BLaER1 (cell line): ENCODE data around the gene DNAJC4.

Experiments used
- H3K27ac ChIP-seq: shearing (Covaris generic); formaldehyde crosslinking; 2 replicates; pipeline ENCODE4 v1.8.1; 2022
- H3K27me3 ChIP-seq: shearing (Covaris generic); formaldehyde crosslinking; 2 replicates; pipeline ENCODE4 v1.8.1; 2022
- H3K36me3 ChIP-seq: shearing (Covaris generic); formaldehyde crosslinking; 2 replicates; pipeline ENCODE4 v1.8.1; 2022
- H3K4me1 ChIP-seq: shearing (Covaris generic); formaldehyde crosslinking; 2 replicates; pipeline ENCODE4 v1.8.1; 2022
- H3K4me2 ChIP-seq: shearing (Covaris generic); formaldehyde crosslinking; 2 replicates; pipeline ENCODE4 v1.8.1; 2022
- H3K4me3 ChIP-seq: shearing (Covaris generic); formaldehyde crosslinking; 2 replicates; pipeline ENCODE4 v1.8.1; 2022
- H3K9ac ChIP-seq: shearing (Covaris generic); formaldehyde crosslinking; 2 replicates; pipeline ENCODE4 v1.8.1; 2022
- H3K9me3 ChIP-seq: shearing (Covaris generic); formaldehyde crosslinking; 2 replicates; pipeline ENCODE4 v1.8.1; 2022
- H4K20me1 ChIP-seq: shearing (Covaris generic); formaldehyde crosslinking; 2 replicates; pipeline ENCODE4 v1.8.1; 2022
- Cebpa-rat ChIP-seq: shearing (Covaris generic); IDR thresholded peaks from 2 replicates; pipeline ENCODE4 v1.8.1; 2022

Gene DNAJC4

DNA sequence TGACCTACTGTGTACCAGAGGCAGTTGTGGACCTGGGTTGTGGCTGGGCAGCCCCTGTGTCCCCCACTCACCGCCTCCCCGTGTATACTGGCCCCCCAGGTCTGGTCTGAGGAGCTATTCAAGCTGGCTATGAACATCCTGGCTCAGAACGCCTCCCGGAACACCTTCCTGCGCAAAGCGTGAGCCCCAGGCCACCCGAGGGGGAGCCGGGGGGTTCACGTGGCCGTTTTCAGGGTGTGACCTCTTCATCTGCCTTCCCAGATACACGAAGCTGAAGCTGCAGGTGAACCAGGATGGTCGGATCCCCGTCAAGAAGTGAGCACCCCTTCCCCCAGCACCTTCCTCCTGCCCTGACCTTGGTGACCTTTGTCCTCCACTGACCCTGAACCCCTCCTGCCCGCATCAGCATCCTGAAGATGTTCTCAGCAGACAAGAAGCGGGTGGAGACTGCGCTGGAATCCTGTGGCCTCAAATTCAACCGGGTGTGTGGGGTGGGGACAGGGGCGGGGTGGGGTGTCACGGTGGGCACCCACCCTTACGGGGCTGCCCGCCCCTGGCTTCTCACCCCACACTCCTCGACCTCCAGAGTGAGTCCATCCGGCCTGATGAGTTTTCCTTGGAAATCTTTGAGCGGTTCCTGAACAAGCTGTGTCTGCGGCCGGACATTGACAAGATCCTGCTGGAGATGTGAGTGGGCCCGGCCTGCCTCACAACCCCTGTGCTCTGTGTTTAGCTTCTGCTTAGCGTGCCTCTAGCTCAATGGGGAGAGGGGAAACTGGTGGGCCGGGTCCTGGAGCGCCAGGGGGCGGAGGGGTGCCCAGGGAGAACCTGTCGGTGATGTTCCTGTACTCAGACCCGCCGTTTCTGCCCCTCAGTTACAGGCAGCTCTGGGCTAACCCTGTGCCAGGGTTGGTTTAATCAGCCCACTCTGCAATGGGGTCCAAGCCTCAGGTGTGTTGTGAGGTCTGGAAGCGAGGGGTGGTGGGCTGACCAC, 25.1 kb downstream of the DNAJC4 start:
- Histone ChIP-seq H3K9ac (no peak overlapping the region), H3K4me2 (no peak overlapping the region), H3K9me3 (no peaks in the 10 kb centered on the region), H3K4me1 (peaks cover 35% of the 10 kb centered on the region), H4K20me1 (peaks cover 33% of the 10 kb centered on the region), H3K4me3 (no peak overlapping the region), H3K27ac (no peak overlapping the region), H3K27me3 (no peaks in the 10 kb centered on the region), H3K36me3 (peaks cover 65% of the 10 kb centered on the region)
- no peak for TF ChIP-seq Cebpa-rat

DNA sequence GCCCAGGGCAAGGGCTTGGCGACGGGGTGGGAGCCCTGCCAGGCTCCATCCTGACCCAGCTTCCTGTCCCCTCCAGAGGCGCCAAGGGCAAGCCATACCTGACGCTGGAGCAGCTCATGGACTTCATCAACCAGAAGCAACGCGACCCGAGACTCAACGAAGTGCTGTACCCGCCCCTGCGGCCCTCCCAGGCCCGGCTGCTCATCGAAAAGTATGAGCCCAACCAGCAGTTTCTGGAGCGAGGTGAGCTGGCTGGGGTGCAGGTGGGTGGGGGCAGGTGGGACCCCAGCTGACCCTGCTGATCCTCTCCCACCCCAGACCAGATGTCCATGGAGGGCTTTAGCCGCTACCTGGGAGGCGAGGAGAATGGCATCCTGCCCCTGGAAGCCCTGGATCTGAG, 26.0 kb downstream of the DNAJC4 start:
- H4K20me1 ChIP-seq = peaks cover 33% of the 10 kb centered on the region
- TF ChIP-seq Cebpa-rat = no peak
- no peak overlapping the region for H3K4me3 ChIP-seq
- H3K4me1 ChIP-seq = peaks cover 28% of the 10 kb centered on the region
- no peaks in the 10 kb centered on the region for H3K27me3 ChIP-seq
- H3K27ac ChIP-seq = no peak overlapping the region
- no peak overlapping the region for H3K9ac ChIP-seq
- H3K36me3 ChIP-seq = peaks cover 71% of the 10 kb centered on the region
- H3K9me3 ChIP-seq = no peaks in the 10 kb centered on the region
- no peak overlapping the region for H3K4me2 ChIP-seq

- peaks cover 19% of the 10 kb centered on the region for H3K4me1 ChIP-seq
- H3K36me3 ChIP-seq = peaks cover 92% of the 10 kb centered on the region
- no peaks in the 10 kb centered on the region for H3K9me3 ChIP-seq
- peaks cover 18% of the 10 kb centered on the region for H4K20me1 ChIP-seq
- H3K27me3 ChIP-seq = no peaks in the 10 kb centered on the region
- no peak overlapping the region for H3K4me3 ChIP-seq
- H3K9ac ChIP-seq = no peak overlapping the region
- H3K4me2 ChIP-seq = no peak overlapping the region
- H3K27ac ChIP-seq = no peak overlapping the region
- TF ChIP-seq Cebpa-rat = no peak
Measured at GRCh38 chr11:64258356-64258755, 28.0 kb downstream of the DNAJC4 start.

- no peak overlapping the region for H3K4me2 ChIP-seq
- peaks cover 11% of the 10 kb centered on the region for H4K20me1 ChIP-seq
- no peak overlapping the region for H3K27ac ChIP-seq
- peaks cover 98% of the 10 kb centered on the region for H3K36me3 ChIP-seq
- peaks cover 19% of the 10 kb centered on the region for H3K4me1 ChIP-seq
- no peak for TF ChIP-seq Cebpa-rat
- H3K4me3 ChIP-seq = no peak overlapping the region
- no peaks in the 10 kb centered on the region for H3K27me3 ChIP-seq
- no peaks in the 10 kb centered on the region for H3K9me3 ChIP-seq
- no peak overlapping the region for H3K9ac ChIP-seq
Measured at GRCh38 chr11:64258946-64259532, 28.7 kb downstream of the DNAJC4 start.

GRCh38 chr11:64259533-64260067, 29.3 kb downstream of the DNAJC4 start:
- H3K27ac ChIP-seq = no peak overlapping the region
- no peak overlapping the region for H3K9ac ChIP-seq
- no peaks in the 10 kb centered on the region for H3K9me3 ChIP-seq
- no peaks in the 10 kb centered on the region for H3K27me3 ChIP-seq
- H3K4me2 ChIP-seq = no peak overlapping the region
- H3K4me3 ChIP-seq = no peak overlapping the region
- H3K4me1 ChIP-seq = peaks cover 20% of the 10 kb centered on the region
- H3K36me3 ChIP-seq = peaks cover 96% of the 10 kb centered on the region
- peaks cover 5% of the 10 kb centered on the region; the same call in 1 of the 2 replicates for H4K20me1 ChIP-seq
- TF ChIP-seq Cebpa-rat = no peak

DNA sequence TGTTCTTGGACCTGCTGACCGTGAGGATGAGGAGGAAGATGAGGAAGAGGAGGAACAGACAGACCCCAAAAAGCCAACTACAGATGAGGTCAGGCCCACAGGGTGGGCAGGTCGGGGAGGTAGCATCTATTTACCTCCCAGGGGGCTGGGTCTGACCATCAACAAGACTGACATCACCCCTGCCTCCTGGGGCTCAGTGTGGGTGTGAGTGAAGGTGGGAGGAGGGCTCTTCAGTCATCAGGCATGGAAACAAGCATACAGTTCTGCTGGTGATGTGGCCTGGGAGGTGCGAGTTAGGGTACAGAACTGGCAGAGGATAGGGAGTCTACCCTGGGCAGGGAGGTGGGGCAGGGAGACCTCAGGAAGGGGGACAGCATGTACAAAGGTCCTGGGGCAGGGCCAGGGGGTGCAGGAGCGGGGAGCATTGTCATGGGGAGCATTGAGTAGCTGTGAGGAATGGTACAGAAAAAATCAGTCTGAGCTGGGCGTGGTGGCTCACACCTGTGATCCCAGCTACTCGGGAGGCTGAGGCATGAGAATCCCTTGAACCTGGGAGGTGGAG, 29.9 kb downstream of the DNAJC4 start:
- no peak overlapping the region for H3K27ac ChIP-seq
- H3K4me2 ChIP-seq = no peak overlapping the region
- no peaks in the 10 kb centered on the region; the same call in 1 of the 2 replicates for H4K20me1 ChIP-seq
- H3K9me3 ChIP-seq = no peaks in the 10 kb centered on the region
- peaks cover 92% of the 10 kb centered on the region for H3K36me3 ChIP-seq
- peaks cover 26% of the 10 kb centered on the region for H3K4me1 ChIP-seq
- no peak overlapping the region for H3K9ac ChIP-seq
- no peak overlapping the region for H3K4me3 ChIP-seq
- H3K27me3 ChIP-seq = no peaks in the 10 kb centered on the region
- no peak for TF ChIP-seq Cebpa-rat

DNA sequence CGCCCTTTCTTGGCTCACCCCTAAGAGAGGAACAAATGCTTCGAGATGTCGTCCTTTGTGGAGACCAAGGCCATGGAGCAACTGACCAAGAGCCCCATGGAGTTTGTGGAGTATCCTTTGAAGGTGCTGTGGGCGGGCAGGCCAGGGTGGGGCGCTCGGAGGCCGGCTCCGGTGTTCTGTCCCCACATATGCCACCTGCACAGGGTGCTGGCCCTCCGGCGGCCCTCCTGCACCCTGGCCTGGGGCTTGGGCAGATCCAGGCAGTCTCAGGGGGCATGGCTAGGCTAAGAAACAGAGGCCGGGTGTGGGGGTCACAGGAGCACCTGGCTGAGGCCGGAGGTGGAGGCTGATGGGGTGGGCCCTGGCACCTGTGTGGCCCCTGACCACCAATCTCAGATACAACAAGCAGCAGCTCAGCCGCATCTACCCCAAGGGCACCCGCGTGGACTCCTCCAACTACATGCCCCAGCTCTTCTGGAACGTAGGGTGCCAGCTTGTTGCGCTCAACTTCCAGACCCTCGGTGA, 31.3 kb downstream of the DNAJC4 start:
- Histone ChIP-seq H3K27me3 (no peaks in the 10 kb centered on the region), H3K4me1 (peaks cover 40% of the 10 kb centered on the region), H3K4me3 (no peak overlapping the region), H3K27ac (no peak overlapping the region), H3K4me2 (no peak overlapping the region), H4K20me1 (no peaks in the 10 kb centered on the region), H3K9ac (no peak overlapping the region), H3K36me3 (peaks cover 87% of the 10 kb centered on the region), H3K9me3 (no peaks in the 10 kb centered on the region)
- no peak for TF ChIP-seq Cebpa-rat

GRCh38 chr11:64262271-64263002, 32.1 kb downstream of the DNAJC4 start:
- H3K27me3 ChIP-seq = no peaks in the 10 kb centered on the region
- no peak overlapping the region for H3K4me3 ChIP-seq
- H3K4me1 ChIP-seq = peaks cover 48% of the 10 kb centered on the region
- H3K9ac ChIP-seq = no peak overlapping the region; the same call in 1 of the 2 replicates
- H4K20me1 ChIP-seq = no peaks in the 10 kb centered on the region
- H3K4me2 ChIP-seq = no peak overlapping the region
- H3K36me3 ChIP-seq = peaks cover 78% of the 10 kb centered on the region
- TF ChIP-seq Cebpa-rat = no peak
- H3K9me3 ChIP-seq = no peaks in the 10 kb centered on the region
- H3K27ac ChIP-seq = peak overlapping the region; percentile 100
